NCI-H774 (cell line): ENCODE data around the gene DPY19L2.

Experiments
- DNase-seq: peaks from one replicate; lab custom pipeline; 2025; lab: John Stamatoyannopoulos, UW

The DPY19L2 gene

GRCh38 chr12:63525831-63526230 lies 142.5 kb downstream of the DPY19L2 start:
- DNase-seq, result no peak

GRCh38 chr12:63521706-63522105 lies 146.6 kb downstream of the DPY19L2 start:
- no peak for DNase-seq
